HepG2 (cell line): Measurements from ENCODE around the gene RBM23. TPM values are rescaled to one million over a fixed set of nuclear protein-coding genes. Genes with fewer than 3 reads are reported as not detected.

Experiments used
- FOXJ3 ChIP-seq: sonication (generic); formaldehyde crosslinking; IDR thresholded peaks from 2 replicates; pipeline ENCODE4 v1.4.0; 2020; ENCODE audit warnings: missing genetic modification reagents, mild to moderate bottlenecking, borderline replicate concordance
- polyA plus RNA-seq, 8 experiments: library from polyadenylated mRNA; depleted of rRNA in 3 of 8; stranded (reverse) in 7 of 8; unstranded in 1 of 8; fragments of >200 nt; fragmentation: Illumina TruSeq in 4 of 8; extraction: Trizol in 4 of 8; gene quantifications; 2 replicates each; pipeline versions ENCODE4 v1.2.1 to v1.2.3, GENCODE V29; 2011 to 2016; ENCODE audit warnings: low read depth in 4 of 8, missing spikeins in 1 of 8, mixed read lengths in 1 of 8; ENCODE audit not compliant: insufficient read depth in 1 of 8
- total RNA-seq, 5 experiments: library from RNA; depleted of rRNA; stranded (reverse); fragments of >200 nt; fragmentation: Illumina TruSeq; extraction: Trizol; gene quantifications; 2 replicates each; pipeline ENCODE4 v1.2.3, GENCODE V29; 2016; ENCODE audit warnings: low read depth in 1 of 5
- TF ChIP-seq, protein P1 (sequence below), 2 experiments: fragments of 450-650 bp in 1 of 2; sonication (generic) in 1 of 2; formaldehyde crosslinking in 1 of 2; IDR thresholded peaks; 2 replicates each; pipeline versions ENCODE4 v1.6.1 to v1.8.0; 2016 to 2022; ENCODE audit warnings: antibody characterized with exemption in 1 of 2, mild to moderate bottlenecking in 1 of 2, missing genetic modification reagents in 1 of 2
- TF ChIP-seq, protein P2 (sequence below): sonication (generic); formaldehyde crosslinking; conservative IDR thresholded peaks from 2 replicates; pipeline ENCODE4 v1.8.1; 2023; ENCODE audit warnings: missing genetic modification reagents

Gene RBM23
- total and polyA plus RNA-seq, 2 of the 13 experiments (the other 11 are each of a cell fraction or from before 2014, with no cell fraction given) = 1.5 to 2.1 TPM

DNA sequence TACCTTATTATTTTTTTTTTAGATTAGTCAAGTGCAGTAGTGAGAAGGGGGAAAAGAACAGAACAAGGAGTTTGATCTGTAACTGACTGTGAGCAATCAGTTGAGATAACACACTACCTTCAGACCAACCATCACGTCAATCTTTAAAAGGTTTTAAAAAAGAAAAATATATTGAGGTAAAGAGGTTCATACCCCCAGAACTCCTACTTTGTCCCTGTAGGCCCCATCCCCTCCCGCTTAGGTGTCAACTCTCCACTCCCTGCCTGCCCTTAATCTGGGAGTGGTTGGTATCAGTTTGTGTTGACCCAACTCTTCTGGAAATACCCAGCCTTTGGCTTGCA, 66.4 kb downstream of the RBM23 start (continued):
- TF ChIP-seq, protein P1, sequence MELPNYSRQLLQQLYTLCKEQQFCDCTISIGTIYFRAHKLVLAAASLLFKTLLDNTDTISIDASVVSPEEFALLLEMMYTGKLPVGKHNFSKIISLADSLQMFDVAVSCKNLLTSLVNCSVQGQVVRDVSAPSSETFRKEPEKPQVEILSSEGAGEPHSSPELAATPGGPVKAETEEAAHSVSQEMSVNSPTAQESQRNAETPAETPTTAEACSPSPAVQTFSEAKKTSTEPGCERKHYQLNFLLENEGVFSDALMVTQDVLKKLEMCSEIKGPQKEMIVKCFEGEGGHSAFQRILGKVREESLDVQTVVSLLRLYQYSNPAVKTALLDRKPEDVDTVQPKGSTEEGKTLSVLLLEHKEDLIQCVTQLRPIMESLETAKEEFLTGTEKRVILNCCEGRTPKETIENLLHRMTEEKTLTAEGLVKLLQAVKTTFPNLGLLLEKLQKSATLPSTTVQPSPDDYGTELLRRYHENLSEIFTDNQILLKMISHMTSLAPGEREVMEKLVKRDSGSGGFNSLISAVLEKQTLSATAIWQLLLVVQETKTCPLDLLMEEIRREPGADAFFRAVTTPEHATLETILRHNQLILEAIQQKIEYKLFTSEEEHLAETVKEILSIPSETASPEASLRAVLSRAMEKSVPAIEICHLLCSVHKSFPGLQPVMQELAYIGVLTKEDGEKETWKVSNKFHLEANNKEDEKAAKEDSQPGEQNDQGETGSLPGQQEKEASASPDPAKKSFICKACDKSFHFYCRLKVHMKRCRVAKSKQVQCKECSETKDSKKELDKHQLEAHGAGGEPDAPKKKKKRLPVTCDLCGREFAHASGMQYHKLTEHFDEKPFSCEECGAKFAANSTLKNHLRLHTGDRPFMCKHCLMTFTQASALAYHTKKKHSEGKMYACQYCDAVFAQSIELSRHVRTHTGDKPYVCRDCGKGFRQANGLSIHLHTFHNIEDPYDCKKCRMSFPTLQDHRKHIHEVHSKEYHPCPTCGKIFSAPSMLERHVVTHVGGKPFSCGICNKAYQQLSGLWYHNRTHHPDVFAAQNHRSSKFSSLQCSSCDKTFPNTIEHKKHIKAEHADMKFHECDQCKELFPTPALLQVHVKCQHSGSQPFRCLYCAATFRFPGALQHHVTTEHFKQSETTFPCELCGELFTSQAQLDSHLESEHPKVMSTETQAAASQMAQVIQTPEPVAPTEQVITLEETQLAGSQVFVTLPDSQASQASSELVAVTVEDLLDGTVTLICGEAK (IDR thresholded peaks at IDR 0.05) = no peak
- TF ChIP-seq, protein P1 (CRISPR knock-in tag; IDR thresholded peaks at IDR 0.05) = no peak
- TF ChIP-seq FOXJ3 (CRISPR knock-in tag) = 0 out of 2 replicates have a peak, but pooled peaks have one; percentile 9
- TF ChIP-seq, protein P2, sequence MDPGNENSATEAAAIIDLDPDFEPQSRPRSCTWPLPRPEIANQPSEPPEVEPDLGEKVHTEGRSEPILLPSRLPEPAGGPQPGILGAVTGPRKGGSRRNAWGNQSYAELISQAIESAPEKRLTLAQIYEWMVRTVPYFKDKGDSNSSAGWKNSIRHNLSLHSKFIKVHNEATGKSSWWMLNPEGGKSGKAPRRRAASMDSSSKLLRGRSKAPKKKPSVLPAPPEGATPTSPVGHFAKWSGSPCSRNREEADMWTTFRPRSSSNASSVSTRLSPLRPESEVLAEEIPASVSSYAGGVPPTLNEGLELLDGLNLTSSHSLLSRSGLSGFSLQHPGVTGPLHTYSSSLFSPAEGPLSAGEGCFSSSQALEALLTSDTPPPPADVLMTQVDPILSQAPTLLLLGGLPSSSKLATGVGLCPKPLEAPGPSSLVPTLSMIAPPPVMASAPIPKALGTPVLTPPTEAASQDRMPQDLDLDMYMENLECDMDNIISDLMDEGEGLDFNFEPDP (CRISPR knock-in tag) = no peak
